T-helper 9 cell (primary cell): ENCODE measurements around the gene CFDP1.
A peak's percentile ranks its signal among the peaks of the same experiment; 100 is the strongest.

Source experiments
- DNase-seq: peaks from one replicate; pipeline ENCODE4 v3.0.0-alpha.2; 2020

CFDP1 gene

DNA sequence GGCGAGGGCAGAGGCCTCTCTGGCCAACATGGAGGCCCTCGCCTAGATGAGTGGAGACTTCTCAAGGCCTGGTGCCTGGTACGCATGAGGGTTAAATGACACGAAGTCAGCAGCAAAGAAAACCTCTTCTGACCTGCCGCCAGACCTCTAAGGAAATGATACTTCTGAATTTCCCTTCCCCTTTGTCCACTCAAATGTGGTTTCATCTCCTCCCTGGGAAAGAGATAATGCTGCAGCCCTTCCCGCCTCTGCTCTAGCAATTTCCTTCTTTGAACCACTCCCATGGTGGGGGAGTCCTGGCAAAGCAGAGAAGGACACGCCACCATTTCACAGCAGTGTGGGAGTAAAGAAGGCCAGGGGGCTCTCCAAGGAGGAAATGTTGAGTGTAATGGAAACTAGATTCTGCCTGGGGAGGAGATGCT, 116.2 kb downstream of the CFDP1 start:
- no peak for DNase-seq

DNA sequence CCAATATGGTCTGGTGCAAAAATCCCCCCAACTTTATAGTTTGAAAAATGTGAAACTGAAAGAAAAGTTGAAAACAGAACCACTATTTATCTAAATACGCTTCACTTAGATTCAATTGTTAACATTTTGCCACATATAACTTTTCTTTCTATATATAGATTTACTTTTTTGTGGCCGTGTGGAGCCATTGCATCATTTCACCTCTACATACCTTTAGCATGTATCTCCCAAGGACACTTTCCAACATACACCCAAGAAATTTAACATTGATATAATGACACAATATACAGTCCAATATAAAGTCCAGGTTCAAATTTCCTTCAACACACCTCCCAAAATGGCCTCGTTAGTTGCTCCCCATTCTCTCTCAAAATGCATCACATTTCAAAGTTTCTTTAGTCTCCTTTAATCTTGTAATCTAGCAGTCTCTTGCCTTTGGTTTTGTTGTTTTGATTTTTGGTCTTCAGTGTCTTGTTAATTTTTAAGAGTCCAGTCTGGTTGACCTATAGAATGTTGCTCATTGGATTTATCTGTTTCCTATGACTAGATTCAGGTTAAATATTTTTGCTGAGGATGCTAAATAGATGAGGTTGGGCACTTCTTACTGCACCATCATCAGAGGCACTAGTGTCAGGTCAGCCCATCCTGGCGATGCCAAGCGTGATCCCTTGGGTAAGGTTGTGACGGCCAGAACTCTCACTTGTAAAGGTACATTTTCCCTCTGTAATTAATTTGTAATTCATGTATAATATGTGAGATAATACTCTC, 117.6 kb downstream of the CFDP1 start:
- DNase-seq, result no peak

GRCh38 chr16:75312875-75313274, 120.4 kb downstream of the CFDP1 start:
- DNase-seq, result no peak

GRCh38 chr16:75311383-75311938, 121.8 kb downstream of the CFDP1 start:
- no peak for DNase-seq

GRCh38 chr16:75310541-75310940, 122.8 kb downstream of the CFDP1 start:
- DNase-seq, result no peak

DNA sequence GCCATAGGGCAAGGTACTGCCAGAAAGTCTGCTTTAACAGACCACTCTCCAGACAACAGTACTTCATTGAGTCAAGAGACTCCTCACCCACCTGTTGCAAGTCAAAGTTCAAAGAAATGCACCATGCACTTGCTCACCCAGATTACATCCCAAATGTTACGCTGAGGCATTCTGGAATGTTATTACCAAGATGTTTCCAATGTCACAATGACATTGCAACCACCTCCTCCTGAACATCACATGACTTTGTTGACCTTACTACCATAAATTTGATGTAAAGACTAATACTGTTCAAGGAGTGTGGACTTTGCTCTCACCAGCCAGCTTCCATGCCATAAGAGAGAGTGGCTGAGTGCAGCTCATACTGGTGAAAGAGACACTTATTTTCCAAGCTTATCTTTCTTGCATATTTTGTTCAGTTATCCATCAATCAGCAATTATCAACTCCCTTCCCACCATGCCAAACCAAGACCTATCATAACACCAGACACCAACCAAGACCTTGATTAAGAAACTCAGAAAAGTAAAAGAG, 123.3 kb downstream of the CFDP1 start:
- no peak for DNase-seq

DNA sequence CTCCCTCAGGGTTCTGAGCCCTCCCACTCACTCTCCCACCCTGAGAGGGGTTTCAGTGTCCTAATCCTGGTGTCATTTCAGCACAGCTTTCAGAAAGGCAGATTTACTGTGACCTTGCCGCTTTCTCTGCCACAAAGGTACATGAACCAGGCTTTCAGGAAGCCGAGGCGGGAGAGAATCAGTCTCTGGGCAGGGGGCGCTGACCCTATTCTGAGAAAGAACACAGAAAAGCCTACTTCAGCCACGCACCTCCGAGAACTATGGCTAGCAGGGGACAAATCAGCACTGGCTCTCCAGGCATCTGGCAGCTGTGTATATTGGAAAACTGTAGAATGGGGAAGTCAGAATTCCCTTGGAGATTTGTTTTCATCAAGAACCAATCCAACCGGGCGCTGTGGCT, 124.1 kb downstream of the CFDP1 start:
- DNase-seq, result no peak

DNA sequence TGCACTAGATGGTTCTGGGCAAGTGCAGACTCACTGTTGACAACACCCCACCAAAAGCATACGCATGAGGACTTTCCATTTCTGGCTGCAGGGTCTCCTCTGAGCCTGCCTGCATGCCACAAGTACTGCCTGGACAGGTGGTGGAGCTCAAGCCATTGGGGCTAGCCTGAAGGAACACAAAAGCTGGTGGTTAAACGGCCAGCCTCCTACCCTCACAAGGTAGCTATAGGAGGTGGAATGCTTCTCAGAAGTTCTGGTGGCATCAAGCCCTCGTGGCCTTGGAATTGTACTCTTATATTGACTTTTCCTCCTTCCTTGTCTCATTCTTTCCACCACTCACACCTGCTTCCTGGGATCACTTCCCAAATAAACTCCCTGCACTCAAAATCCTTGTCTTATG, 125.3 kb downstream of the CFDP1 start:
- no peak for DNase-seq

- DNase-seq, result no peak
Measured at GRCh38 chr16:75307506-75307905, 125.8 kb downstream of the CFDP1 start.

- no peak for DNase-seq
Measured at GRCh38 chr16:75306099-75306762, 127.1 kb downstream of the CFDP1 start.

DNA sequence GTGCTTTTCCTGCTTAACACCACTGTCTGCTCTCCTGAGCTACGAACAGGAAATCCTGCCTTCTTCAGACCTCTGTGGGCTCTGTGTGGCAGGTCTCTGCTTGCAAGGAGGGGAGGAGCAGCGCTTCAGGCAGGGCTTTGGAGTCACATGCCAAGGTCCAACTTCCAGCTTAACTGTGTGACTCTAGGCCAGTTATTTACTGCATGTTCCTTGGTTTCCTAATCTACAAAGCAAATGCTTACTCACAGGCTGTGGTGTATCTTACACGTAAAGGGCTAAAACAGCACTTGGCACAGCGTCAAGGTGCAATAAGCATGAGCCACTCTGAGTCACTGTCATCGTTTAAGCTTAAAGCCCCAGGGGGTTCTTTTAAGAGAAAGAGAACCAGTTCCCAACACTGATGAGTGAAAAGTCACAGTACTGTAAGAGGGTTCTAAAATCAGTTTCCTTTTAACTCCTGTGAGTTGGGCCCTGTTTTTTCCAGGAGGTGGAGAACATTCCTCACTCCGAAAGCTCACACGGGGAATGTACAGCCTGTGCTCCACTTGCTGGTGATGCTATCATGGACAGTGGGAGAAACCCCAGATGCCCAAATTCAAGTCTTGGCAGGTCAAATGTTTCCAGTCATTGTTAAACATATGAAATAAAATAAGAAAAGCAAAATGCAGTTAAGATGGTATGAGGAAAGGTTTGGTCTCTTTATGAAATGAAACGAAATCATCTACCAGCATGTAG, 127.8 kb downstream of the CFDP1 start:
- DNase-seq, result no peak

GRCh38 chr16:75304521-75305363, 128.6 kb downstream of the CFDP1 start:
- no peak for DNase-seq

DNA sequence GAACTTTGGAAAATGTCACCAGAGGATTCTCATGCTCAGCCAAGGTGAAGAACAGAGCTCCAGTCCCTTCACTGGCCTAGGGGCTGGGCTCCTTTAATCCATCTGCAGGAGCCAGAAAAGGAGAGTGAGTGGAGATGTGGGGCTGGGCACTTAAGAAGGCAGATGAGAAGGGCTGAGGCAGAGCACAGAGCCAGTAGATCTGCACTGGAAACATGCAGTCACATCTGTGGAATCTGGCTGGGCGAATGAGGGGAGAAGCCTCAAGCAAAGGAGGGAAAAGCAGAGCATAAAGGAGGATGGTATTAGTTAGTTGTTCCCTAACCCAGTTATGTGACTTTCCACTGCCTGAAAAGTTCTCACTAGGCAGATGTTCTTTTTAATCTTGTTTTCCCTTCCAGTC, 131.5 kb downstream of the CFDP1 start:
- no peak for DNase-seq

DNA sequence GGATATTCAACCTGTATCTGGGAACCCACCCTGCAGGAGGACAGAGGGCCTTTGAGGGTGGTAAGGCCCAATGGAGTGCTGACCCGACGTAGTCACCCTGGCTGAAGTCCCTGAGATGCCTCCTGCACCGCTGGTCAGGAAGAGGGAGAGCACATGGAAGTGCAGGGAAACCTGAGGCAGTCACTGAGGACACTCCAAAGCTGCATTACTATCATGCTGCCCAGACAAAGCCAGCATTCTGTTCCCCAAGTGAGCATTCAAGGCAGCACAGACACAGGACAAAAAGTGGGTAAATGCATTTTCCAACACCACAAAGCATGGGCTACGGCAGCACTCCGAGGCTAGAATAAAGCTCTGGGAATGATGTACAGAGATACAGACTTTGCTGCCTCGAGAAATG, 135.0 kb downstream of the CFDP1 start:
- no peak for DNase-seq

GRCh38 chr16:75296606-75297005, 136.7 kb downstream of the CFDP1 start:
- DNase-seq, result no peak

DNA sequence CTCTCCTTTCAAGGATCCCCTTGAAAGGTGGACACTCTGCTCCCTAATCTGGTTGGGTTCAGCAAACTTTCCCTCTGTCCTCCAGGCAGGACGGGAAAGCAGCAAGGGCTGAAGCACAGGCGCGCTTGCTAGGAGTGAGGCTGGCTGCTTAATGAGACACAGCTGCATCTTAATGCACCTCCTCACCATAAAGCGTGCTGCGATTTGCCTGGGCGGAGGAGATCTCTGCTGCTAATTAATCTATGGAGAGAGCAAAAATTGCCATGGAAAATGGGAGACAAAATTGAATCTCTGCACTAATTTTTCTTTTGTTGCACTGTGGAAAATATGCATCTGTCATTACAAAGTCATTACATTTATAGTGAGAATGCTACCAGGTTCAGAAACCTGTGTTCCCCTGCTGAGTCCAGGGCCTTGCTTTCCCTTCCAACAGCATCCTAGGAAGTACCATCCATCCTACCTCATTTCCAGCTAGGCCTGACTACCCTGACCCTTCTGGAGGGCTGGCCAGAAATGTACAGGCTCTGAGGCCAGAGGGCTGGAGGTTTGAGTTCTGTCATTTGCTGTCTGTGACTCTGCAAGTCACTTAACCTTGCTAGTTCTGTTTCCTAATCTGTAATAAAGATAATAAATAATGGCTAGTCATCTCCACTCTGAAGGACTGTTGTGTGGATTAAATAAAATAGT, 138.4 kb downstream of the CFDP1 start:
- DNase-seq, result no peak

DNA sequence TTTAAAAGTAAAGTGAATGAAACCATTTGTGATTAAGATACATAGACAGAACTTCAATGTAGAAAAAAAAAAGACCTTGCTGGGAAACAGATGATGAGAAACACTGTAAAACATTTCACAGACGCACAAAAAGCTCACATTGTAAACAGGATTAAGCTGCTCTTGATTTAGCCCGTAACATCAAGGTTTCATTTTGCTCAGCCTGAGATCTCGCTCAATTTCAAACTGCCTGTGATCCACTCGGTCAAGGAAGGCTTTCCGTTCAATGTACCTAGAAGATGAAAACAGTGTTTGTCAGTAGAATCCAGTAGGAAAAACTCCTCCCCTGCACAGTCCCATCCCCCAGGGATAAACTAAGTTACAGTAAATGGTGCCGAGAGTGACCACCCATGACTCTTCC, 139.5 kb downstream of the CFDP1 start:
- no peak for DNase-seq

GRCh38 chr16:75293173-75293572, 140.1 kb downstream of the CFDP1 start:
- DNase-seq, result no peak

GRCh38 chr16:75292691-75293090, 140.6 kb downstream of the CFDP1 start:
- DNase-seq, result no peak

DNA sequence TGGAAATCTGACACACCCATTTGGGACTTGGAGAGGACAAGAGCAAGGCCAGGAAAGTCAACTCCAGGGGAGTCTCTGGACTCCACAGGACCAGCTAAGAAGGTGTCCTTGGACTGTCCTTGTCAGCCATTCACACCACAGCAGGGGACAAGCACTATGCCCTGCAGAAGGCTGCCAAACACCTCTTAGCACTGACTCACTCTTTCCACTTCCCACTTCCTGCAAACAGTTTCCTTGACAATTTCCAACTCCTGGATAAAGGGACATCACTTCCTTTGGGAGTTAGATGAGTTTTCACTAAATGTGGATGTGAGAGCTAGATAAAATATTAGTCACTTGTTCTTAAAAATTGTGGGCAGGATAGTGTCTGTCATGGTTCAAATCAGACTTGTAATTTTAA, 144.1 kb downstream of the CFDP1 start:
- no peak for DNase-seq

DNA sequence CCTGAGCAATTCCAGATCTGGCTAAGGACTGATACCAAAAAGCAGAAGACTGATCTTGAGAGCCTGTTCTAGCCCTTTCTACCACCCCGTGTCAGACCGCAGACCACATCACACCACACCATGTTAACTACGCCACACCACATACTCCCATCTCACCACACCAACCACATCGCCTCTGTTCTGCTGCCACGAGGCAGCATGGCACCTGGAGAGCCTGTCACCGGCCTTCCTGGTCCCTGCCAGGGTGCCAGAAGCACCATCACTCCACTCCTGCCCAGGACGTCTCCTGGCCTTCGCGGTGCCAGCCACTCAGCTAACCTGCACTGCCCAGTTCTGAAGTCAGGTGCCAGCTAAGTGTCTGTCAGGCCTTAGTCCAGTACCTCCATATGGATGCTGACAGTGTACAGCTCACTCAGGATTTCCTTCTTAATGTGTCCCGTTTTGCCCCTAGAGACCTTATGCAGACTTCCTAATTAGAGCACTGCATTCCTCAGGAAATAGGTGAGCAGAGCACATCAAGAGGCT, 144.6 kb downstream of the CFDP1 start:
- DNase-seq, result peak; percentile 50
